HG03045 (cell line): ENCODE data around the gene HIVEP3.

Experiments
- ATAC-seq: cut with Tn5 transposase; IDR thresholded peaks from one replicate; pipeline ENCODE4 v1.9.1; 2021; ENCODE audit warnings: mild to moderate bottlenecking, moderate library complexity; ENCODE audit not compliant: unreplicated experiment

Gene HIVEP3

GRCh38 chr1:41512701-41513382, 405.9 kb downstream of the HIVEP3 start:
- ATAC-seq: no peak

- ATAC-seq: no peak
Observed at GRCh38 chr1:41511239-41511540, 407.5 kb downstream of the HIVEP3 start.

GRCh38 chr1:41510531-41511238, 408.0 kb downstream of the HIVEP3 start:
- ATAC-seq: no peak

GRCh38 chr1:41509270-41509671, 409.5 kb downstream of the HIVEP3 start:
- ATAC-seq: no peak

- ATAC-seq: no peak
Observed at GRCh38 chr1:41508290-41508689, 410.4 kb downstream of the HIVEP3 start.

GRCh38 chr1:41507836-41508235, 410.9 kb downstream of the HIVEP3 start:
- ATAC-seq: no peak

GRCh38 chr1:41507110-41507720, 411.5 kb downstream of the HIVEP3 start:
- no peak for ATAC-seq

GRCh38 chr1:41504114-41505035, 414.3 kb downstream of the HIVEP3 start:
- ATAC-seq: no peak

- ATAC-seq: no peak
Observed at GRCh38 chr1:41503538-41504113, 415.1 kb downstream of the HIVEP3 start.

- ATAC-seq: no peak
Observed at GRCh38 chr1:41502912-41503311, 415.8 kb downstream of the HIVEP3 start.

GRCh38 chr1:41501581-41501980, 417.1 kb downstream of the HIVEP3 start:
- no peak for ATAC-seq

GRCh38 chr1:41500781-41501518, 417.8 kb downstream of the HIVEP3 start:
- ATAC-seq: no peak

GRCh38 chr1:41500378-41500777, 418.3 kb downstream of the HIVEP3 start:
- no peak for ATAC-seq

GRCh38 chr1:41499591-41499990, 419.1 kb downstream of the HIVEP3 start:
- no peak for ATAC-seq

GRCh38 chr1:41498804-41499203, 419.9 kb downstream of the HIVEP3 start:
- ATAC-seq: no peak

GRCh38 chr1:41498391-41498790, 420.3 kb downstream of the HIVEP3 start:
- no peak for ATAC-seq

- no peak for ATAC-seq
Observed at GRCh38 chr1:41497461-41498030, 421.2 kb downstream of the HIVEP3 start.

- ATAC-seq: no peak
Observed at GRCh38 chr1:41497056-41497440, 421.7 kb downstream of the HIVEP3 start.

- ATAC-seq: no peak
Observed at GRCh38 chr1:41496080-41497055, 422.4 kb downstream of the HIVEP3 start.
